H9 (cell line): Measurements from ENCODE around the gene TBC1D22A. TPM values are rescaled to one million over a fixed set of nuclear protein-coding genes. Genes with fewer than 3 reads are reported as not detected.

ENCODE experiments used
- DNase-seq: peaks from one replicate; pipeline ENCODE4 v3.0.0-alpha.2; 2017
- H2AFZ ChIP-seq: one replicate; pipeline ENCODE4 v1.6.1; 2013; ENCODE audit warnings: mild to moderate bottlenecking, low read length, control low read depth, moderate library complexity
- H2AK5ac ChIP-seq: 2 replicates; pipeline ENCODE4 v1.6.1; 2013; ENCODE audit warnings: low read length, control low read depth, mixed read lengths; ENCODE audit not compliant: insufficient read length
- H2BK120ac ChIP-seq: one replicate; pipeline ENCODE4 v1.6.1; 2013; ENCODE audit warnings: low read depth, mild to moderate bottlenecking, low read length, control low read depth, inconsistent platforms; ENCODE audit not compliant: poor library complexity, severe bottlenecking
- H2BK12ac ChIP-seq: 2 replicates; pipeline ENCODE4 v1.6.1; 2013; ENCODE audit warnings: low read length, control low read depth, mixed read lengths, low read depth; ENCODE audit not compliant: insufficient read length
- H2BK15ac ChIP-seq: 2 replicates; pipeline ENCODE4 v1.6.1; 2013; ENCODE audit warnings: low read depth, low read length, control low read depth
- H2BK20ac ChIP-seq: one replicate; pipeline ENCODE4 v1.6.1; 2013; ENCODE audit warnings: low read depth, mild to moderate bottlenecking, low read length, control low read depth, inconsistent platforms; ENCODE audit not compliant: poor library complexity, severe bottlenecking
- H2BK5ac ChIP-seq: 2 replicates; pipeline ENCODE4 v1.6.1; 2013; ENCODE audit warnings: low read length, control low read depth, mixed read lengths; ENCODE audit not compliant: insufficient read length
- H3K14ac ChIP-seq: 2 replicates; pipeline ENCODE4 v1.6.1; 2013; ENCODE audit warnings: low read length, control low read depth; ENCODE audit not compliant: insufficient read depth
- H3K18ac ChIP-seq: 2 replicates; pipeline ENCODE4 v1.6.1; 2013; ENCODE audit warnings: low read depth, mild to moderate bottlenecking, mixed read lengths, low read length, control low read depth; ENCODE audit not compliant: insufficient read length
- H3K23ac ChIP-seq: 2 replicates; pipeline ENCODE4 v1.6.1; 2013; ENCODE audit warnings: low read length, control low read depth, mixed read lengths, low read depth; ENCODE audit not compliant: insufficient read length
- H3K23me2 ChIP-seq: 2 replicates; pipeline ENCODE4 v1.6.1; 2013; ENCODE audit warnings: low read depth, mild to moderate bottlenecking, mixed read lengths, low read length, control low read depth; ENCODE audit not compliant: insufficient read length, poor library complexity, severe bottlenecking
- H3K27ac ChIP-seq: 2 replicates; pipeline ENCODE4 v1.5.1; 2013; ENCODE audit warnings: low read length, control low read depth, mixed read lengths, low read depth; ENCODE audit not compliant: insufficient read length
- H3K27me3 ChIP-seq: 2 replicates; pipeline ENCODE4 v1.6.1; 2013; ENCODE audit warnings: low read length, control low read depth, inconsistent platforms; ENCODE audit not compliant: insufficient read depth
- H3K4ac ChIP-seq: 2 replicates; pipeline ENCODE4 v1.6.1; 2013; ENCODE audit warnings: low read depth, mild to moderate bottlenecking, control low read depth, inconsistent platforms, low read length, moderate library complexity
- H3K4me1 ChIP-seq: 2 replicates; pipeline ENCODE4 v1.6.1; 2013; ENCODE audit warnings: low read length, control low read depth, inconsistent platforms; ENCODE audit not compliant: insufficient read depth
- H3K4me2 ChIP-seq: 2 replicates; pipeline ENCODE4 v1.6.1; 2013; ENCODE audit warnings: low read length, control low read depth, mixed read lengths; ENCODE audit not compliant: insufficient read length, insufficient read depth
- H3K56ac ChIP-seq: 2 replicates; pipeline ENCODE4 v1.6.1; 2013; ENCODE audit warnings: low read depth, mild to moderate bottlenecking, mixed read lengths, low read length, control low read depth; ENCODE audit not compliant: insufficient read length
- H3K79me1 ChIP-seq: 2 replicates; pipeline ENCODE4 v1.6.1; 2013; ENCODE audit warnings: low read depth, mild to moderate bottlenecking, moderate library complexity, low read length, control low read depth, inconsistent platforms; ENCODE audit not compliant: insufficient read depth, poor library complexity, severe bottlenecking
- H3K79me2 ChIP-seq: 2 replicates; pipeline ENCODE4 v1.6.1; 2013; ENCODE audit warnings: low read length, control low read depth, inconsistent platforms; ENCODE audit not compliant: insufficient read depth
- H3K9ac ChIP-seq: 2 replicates; pipeline ENCODE4 v1.6.1; 2013; ENCODE audit warnings: low read length, control low read depth, mixed read lengths; ENCODE audit not compliant: insufficient read length; ENCODE audit errors: extremely low read depth
- H3K9me3 ChIP-seq: one replicate; pipeline ENCODE4 v1.6.1; 2013; ENCODE audit warnings: low read depth, low read length, inconsistent platforms; ENCODE audit not compliant: control insufficient read depth
- H3T11ph ChIP-seq: one replicate; pipeline ENCODE4 v1.6.1; 2013; ENCODE audit warnings: mild to moderate bottlenecking, low read length, control low read depth, inconsistent platforms
- H4K20me1 ChIP-seq: one replicate; pipeline ENCODE4 v1.6.1; 2013; ENCODE audit not compliant: control insufficient read depth, insufficient read length, insufficient read depth
- H4K5ac ChIP-seq: 2 replicates; pipeline ENCODE4 v1.6.1; 2013; ENCODE audit warnings: low read depth, mild to moderate bottlenecking, mixed read lengths, low read length, control low read depth; ENCODE audit not compliant: insufficient read length
- H4K8ac ChIP-seq: replicated peaks from 2 replicates; pipeline ENCODE4 v1.6.1; 2013; ENCODE audit warnings: low read length, control low read depth, mixed read lengths, low read depth; ENCODE audit not compliant: insufficient read length
- H4K91ac ChIP-seq: 2 replicates; pipeline ENCODE4 v1.6.1; 2013; ENCODE audit warnings: low read depth, mild to moderate bottlenecking, moderate library complexity, mixed read lengths, low read length, control low read depth; ENCODE audit not compliant: insufficient read length
- H3K27ac Mint-ChIP-seq, 3 experiments: 2 replicates in 2 of 3; 3 replicates in 1 of 3; pipeline ENCODE4 v1.8.0; 2020 to 2021; ENCODE audit warnings: mixed read lengths in 3 of 3, mild to moderate bottlenecking in 1 of 3, moderate library complexity in 1 of 3
- H3K27me3 Mint-ChIP-seq: 2 replicates; pipeline ENCODE4 v1.8.0; 2021; ENCODE audit warnings: low read depth, mild to moderate bottlenecking, moderate library complexity, mixed read lengths
- H3K36me3 Mint-ChIP-seq, 3 experiments: 2 replicates in 2 of 3; 3 replicates in 1 of 3; pipeline ENCODE4 v1.8.0; 2020 to 2021; ENCODE audit warnings: low read depth in 3 of 3, mixed read lengths in 3 of 3; ENCODE audit not compliant: insufficient read depth in 1 of 3
- H3K4me1 Mint-ChIP-seq, 2 experiments: 2 replicates each; pipeline ENCODE4 v1.8.0; 2020; ENCODE audit warnings: mixed read lengths in 2 of 2
- H3K4me3 Mint-ChIP-seq, 2 experiments: 2 replicates in 1 of 2; 3 replicates in 1 of 2; pipeline ENCODE4 v1.8.0; 2020 to 2021; ENCODE audit warnings: mild to moderate bottlenecking in 2 of 2, mixed read lengths in 2 of 2, moderate library complexity in 1 of 2
- H3K9me3 Mint-ChIP-seq, 2 experiments: 2 replicates in 1 of 2; 3 replicates in 1 of 2; pipeline ENCODE4 v1.8.0; 2020; ENCODE audit warnings: mild to moderate bottlenecking in 2 of 2, mixed read lengths in 2 of 2, moderate library complexity in 1 of 2
- CTCF ChIP-seq: fragments of 200-600 bp; sonication (generic); conservative IDR thresholded peaks from 3 replicates; pipeline ENCODE4 v1.8.0; 2021; ENCODE audit warnings: antibody characterized with exemption, mild to moderate bottlenecking
- WGBS: extraction: QIAGEN DNeasy Blood & Tissue Kit; methylation state at CpG from one replicate; pipeline ENCODE4 v1.1.7; 2013; ENCODE audit warnings: missing lambda C conversion rate, low lambda C conversion rate, mixed read lengths; ENCODE audit not compliant: insufficient read length; ENCODE audit errors: extremely low coverage; 5-methylcytosine and 5-hydroxymethylcytosine counted together
- total RNA-seq: library from RNA; stranded (reverse); gene quantifications from 2 replicates; pipeline ENCODE4 v1.2.1, GENCODE V29; 2021

The TBC1D22A gene
- total RNA-seq, 1 experiment from 2014 or later, result 20.8 TPM

- no peak overlapping the region for H2BK20ac ChIP-seq
- H2BK5ac ChIP-seq, result no peak overlapping the region
- no peak overlapping the region for H3T11ph ChIP-seq
- Mint-ChIP-seq H3K4me3 (no peak overlapping the region; a peak in 1 of 5 replicates), H3K27me3 (no peaks in the 10 kb centered on the region), H3K4me1 (peaks cover 8 to 16% of the 10 kb centered on the region in 2 experiments), H3K27ac (peak overlapping the region in 2 of 3 experiments; percentile 26 to 65; a peak in 2 of 7 replicates), H3K9me3 (peaks cover 0 to 2% of the 10 kb centered on the region in 2 experiments; a peak in 1 of 5 replicates), H3K36me3 (peaks cover 0 to 6% (median 5%) of the 10 kb centered on the region in 3 experiments; a peak in 5 of 7 replicates)
- H3K27me3 ChIP-seq, result no peaks in the 10 kb centered on the region
- no peak overlapping the region for H2BK120ac ChIP-seq
- no peak overlapping the region for H3K23ac ChIP-seq
- no peak overlapping the region for H3K4me2 ChIP-seq
- DNase-seq, result no peak
- H3K27ac ChIP-seq, result no peak overlapping the region
- H2BK12ac ChIP-seq, result no peak overlapping the region
- WGBS, result no CpG with 5 or more reads among the region's 11 CpGs
- H3K4me1 ChIP-seq, result no peaks in the 10 kb centered on the region
- H4K91ac ChIP-seq, result no peak overlapping the region
- H3K9me3 ChIP-seq, result no peaks in the 10 kb centered on the region
- H4K8ac ChIP-seq, result no peak overlapping the region
- H2BK15ac ChIP-seq, result no peak overlapping the region
- H3K18ac ChIP-seq, result no peak overlapping the region
- H3K56ac ChIP-seq, result no peak overlapping the region
- H3K79me1 ChIP-seq, result no peaks in the 10 kb centered on the region
- H4K20me1 ChIP-seq, result no peaks in the 10 kb centered on the region
- H3K4ac ChIP-seq, result no peak overlapping the region
- H3K23me2 ChIP-seq, result no peaks in the 10 kb centered on the region
- no peak overlapping the region for H3K9ac ChIP-seq
- H3K14ac ChIP-seq, result no peak overlapping the region
- TF ChIP-seq CTCF, result 0 out of 3 replicates have a peak, but pooled peaks have one; percentile 27
- no peaks in the 10 kb centered on the region for H3K79me2 ChIP-seq
- no peak overlapping the region for H2AFZ ChIP-seq
- H2AK5ac ChIP-seq, result no peak overlapping the region
- H4K5ac ChIP-seq, result no peak overlapping the region
Observed at GRCh38 chr22:46996595-46997310, 234.3 kb downstream of the TBC1D22A start.
